HS-27A (cell line): ENCODE results near the gene MYCBPAP.

Experiments used
- DNase-seq: peaks from one replicate; pipeline ENCODE4 v3.0.0-alpha.2; 2012; ENCODE audit warnings: low read depth, missing footprints

Gene MYCBPAP

GRCh38 chr17:50551884-50552283, 43.6 kb downstream of the MYCBPAP start:
- DNase-seq, result no peak

DNA sequence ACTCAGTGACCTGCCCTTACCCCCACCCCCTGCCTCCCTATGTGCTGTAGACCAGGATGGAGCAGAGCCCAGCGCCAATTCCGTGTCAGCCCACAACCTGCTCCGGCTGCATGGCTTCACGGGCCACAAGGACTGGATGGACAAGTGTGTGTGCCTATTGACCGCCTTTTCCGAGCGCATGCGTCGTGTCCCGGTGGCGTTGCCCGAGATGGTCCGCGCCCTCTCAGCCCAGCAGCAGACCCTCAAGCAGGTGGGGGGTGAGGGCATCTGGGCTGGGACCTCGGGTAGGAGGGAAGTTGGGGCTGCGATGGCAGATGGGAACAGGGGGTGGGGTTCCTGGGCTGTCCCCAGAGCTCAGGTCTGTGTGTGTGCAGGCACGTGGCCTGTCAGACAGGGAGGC, 46.0 kb downstream of the MYCBPAP start:
- no peak for DNase-seq

DNA sequence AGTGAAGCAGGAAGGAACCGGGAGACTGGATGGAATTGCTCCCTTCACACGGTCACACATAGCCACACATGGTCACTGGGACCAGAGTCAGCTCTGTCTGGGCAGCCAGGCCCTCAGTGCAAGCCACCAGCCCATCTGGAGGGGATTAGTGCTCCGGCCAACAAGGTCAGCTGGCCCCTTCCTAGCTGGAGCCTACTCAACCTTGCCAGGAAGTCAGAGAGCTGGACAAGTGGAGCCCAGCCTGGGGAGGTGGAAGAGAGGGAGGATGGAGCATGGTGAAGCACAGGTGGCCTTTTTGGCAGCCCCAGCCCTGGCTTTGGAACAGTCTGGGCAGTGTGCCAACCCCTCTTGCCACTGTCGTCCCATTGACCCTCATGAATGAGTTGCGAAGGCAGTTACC, 48.6 kb downstream of the MYCBPAP start:
- DNase-seq, result no peak

- DNase-seq, result no peak
Measured at GRCh38 chr17:50557630-50558029, 49.4 kb downstream of the MYCBPAP start.

GRCh38 chr17:50558091-50558490, 49.9 kb downstream of the MYCBPAP start:
- DNase-seq, result no peak

DNA sequence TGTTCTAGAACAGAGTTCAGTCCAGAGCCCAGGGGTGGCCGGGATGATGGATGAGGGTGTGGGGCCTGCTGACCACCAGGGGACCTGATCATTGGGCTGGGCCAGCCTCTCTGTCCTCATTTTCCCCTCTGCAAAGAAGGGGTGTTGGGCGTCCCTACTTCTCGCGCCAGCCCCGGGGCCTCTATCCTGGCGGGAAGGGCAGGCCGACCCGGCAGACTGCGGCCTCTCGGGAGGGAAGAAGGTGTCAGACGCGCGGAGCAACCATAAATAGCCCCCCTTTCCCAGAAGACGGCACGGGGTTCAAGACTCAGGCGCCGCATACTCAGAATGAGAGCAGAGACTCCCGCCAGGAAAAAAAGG, 50.3 kb downstream of the MYCBPAP start:
- no peak for DNase-seq

DNA sequence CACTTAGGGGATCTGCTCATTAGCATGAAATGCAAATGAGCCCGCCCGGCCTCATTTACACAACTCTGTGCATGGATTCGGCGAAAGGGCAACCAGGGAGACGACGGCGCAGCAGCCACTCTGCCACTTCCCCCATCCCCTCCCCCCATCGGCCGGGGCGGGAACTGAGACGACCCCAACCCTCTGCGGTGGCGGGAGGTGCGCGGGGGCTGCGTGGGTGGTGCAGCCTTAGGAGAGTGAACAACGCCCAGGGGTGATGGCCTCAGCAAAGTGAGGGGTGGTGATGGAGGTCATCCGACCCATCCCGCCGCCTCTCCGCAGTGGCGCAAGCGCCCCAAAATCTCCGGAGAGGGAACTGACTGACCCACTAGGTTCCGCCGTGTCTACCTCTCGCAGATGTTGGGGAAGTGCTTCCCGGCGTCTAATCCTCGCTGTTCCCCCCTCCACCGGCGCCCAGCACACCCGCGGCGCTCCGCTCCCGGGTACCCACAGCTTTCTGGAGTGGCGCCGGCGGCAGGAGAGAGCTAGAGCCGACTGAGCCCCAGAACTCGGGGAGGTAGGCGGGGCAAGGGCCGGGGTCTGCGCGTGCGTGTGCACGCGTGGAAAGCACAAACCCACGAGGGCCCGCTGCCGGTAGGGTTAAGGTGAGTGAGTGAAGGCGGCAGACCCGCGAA, 50.8 kb downstream of the MYCBPAP start:
- no peak for DNase-seq

GRCh38 chr17:50559674-50560184, 51.5 kb downstream of the MYCBPAP start:
- no peak for DNase-seq

- DNase-seq, result peak; percentile 27
Measured at GRCh38 chr17:50560185-50560824, 52.1 kb downstream of the MYCBPAP start, which contains the start of gene CACNA1G. Gene CACNA1G, plus strand, starts transcription at chr17:50560715. Its CDS starts 745 bp downstream, at chr17:50561460.

GRCh38 chr17:50560931-50561745, 52.9 kb downstream of the MYCBPAP start:
- no peak for DNase-seq

- DNase-seq, result no peak
Measured at GRCh38 chr17:50561746-50562141, 53.5 kb downstream of the MYCBPAP start.

DNA sequence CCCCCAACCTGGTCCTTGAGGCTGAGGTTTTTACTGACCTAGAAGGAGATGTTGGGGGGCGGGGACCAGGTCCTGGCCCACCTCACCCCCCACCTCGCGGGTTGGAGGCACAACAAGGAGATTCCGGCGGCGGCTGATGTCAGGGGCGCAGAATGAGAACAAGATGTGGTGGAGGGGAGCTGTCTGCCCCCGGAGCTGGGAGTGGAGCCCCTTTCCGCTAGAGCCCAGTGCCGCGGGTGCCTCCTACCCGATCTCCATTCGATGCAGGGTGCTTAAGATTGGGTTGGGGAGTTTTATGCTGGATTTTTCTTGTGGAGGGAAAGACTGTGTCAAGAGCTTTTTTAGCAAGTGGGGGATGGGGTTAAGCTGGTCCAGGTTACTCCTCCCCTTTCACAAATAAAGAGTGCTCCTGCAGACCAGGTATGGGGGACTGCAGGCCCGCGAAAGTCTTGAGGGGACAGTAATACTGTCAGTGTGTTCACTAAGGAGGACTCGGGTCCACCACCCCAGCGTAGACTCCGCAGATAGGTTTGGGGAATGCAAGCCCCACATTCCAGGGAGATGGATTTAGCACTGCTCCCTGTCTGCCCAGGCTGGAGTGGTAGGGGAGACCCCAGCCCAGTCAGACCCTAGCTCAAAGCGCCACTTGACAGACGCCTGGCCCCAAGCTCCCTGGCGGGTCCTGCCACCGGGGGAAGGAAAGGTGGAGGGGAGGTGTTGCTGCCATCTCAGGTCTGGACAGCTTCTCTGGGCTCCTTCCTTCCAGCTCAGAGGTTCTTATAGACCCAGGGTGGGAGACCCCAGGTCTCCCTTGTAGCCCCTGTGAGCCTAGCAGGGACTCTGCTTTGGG, 54.2 kb downstream of the MYCBPAP start:
- DNase-seq, result no peak

DNA sequence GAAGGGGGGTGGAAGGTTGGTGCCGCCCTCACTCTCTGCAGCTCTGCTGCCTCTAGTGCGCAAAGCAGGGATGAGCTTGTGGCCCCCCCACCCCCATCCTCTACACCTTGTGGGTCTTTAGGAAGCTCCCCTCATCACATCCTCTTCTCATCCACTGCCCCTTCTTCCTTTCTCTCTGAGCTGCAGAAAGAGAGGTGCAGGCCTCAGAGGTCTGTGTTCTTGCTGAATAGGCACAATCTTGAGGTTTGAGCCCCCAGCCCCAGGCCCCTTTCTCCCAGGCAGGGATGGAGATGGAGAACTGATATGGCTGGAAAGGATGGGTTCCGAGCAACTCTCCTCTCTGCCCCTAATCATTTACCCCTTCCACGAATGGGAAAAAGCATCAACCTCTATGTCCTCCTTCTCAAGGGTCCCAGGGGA, 54.9 kb downstream of the MYCBPAP start:
- no peak for DNase-seq

- DNase-seq, result no peak
Measured at GRCh38 chr17:50564916-50565315, 56.7 kb downstream of the MYCBPAP start.

DNA sequence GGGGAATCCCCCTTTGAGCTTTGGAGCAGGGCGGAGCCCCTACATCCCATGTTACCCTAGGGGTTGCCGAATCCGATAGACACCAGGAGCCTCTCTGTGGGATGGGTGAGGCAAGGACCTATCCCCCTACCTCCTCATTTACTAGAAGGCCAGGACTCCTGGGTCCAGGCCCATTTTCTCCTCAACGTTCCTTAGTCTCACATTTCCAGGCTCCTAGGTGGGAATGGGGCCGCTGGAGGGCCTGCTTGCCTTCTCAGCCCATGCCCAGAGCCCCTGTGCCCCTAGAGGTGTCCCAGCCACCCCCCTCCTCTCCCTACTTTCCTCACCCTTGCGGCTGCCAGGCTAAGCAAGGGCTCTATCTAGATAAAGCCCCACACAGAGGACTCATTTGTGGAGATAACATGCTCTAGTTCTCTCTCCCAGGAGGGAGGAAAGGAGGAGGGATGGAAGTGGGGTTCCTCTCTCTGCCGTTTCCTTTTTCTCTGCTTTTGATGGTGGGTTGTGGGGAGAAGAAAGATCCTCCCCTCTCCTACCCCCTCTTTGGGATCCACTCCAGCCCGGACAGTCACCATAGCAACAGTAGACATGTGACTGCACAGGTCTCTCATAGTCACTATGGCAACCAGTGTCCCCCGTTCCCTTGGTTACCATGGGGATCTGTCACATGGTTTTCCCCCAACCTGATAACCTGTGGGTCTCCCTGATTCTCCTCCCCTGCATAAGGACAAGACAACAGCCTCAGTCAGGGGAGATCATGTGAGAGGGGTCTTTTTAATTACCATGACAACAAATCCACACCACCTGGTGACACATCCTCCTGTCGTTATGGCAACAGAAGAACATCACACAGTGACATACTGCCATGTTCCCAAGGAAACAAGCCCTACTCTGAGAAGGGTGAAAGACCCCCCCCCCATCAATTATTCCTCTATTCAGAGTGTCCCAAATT, 57.4 kb downstream of the MYCBPAP start:
- no peak for DNase-seq

DNA sequence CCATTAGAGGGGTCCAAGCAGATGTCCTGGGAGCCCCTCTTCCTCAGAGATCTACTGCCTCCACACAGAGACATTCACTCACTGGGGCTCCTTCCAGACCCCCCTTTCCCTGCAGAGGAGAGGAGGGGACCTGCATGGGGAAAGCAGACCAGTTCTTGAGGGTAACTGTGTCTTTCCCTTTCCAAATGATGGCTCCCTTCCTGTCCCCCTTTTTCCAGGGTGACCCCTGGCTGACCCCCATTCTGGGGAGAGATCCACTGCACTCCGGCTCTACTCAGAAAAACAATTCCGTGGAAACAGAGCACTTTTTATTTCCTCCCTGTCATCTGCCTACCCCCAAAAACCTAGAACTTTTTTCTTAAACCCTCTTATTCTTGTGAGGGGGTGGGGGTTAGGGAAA, 58.6 kb downstream of the MYCBPAP start:
- DNase-seq, result no peak

- no peak for DNase-seq
Measured at GRCh38 chr17:50568659-50569058, 60.4 kb downstream of the MYCBPAP start.

- DNase-seq, result no peak
Measured at GRCh38 chr17:50569592-50569991, 61.4 kb downstream of the MYCBPAP start.

GRCh38 chr17:50570032-50570431, 61.8 kb downstream of the MYCBPAP start:
- DNase-seq, result no peak

- DNase-seq, result no peak
Measured at GRCh38 chr17:50570528-50570927, 62.3 kb downstream of the MYCBPAP start.

DNA sequence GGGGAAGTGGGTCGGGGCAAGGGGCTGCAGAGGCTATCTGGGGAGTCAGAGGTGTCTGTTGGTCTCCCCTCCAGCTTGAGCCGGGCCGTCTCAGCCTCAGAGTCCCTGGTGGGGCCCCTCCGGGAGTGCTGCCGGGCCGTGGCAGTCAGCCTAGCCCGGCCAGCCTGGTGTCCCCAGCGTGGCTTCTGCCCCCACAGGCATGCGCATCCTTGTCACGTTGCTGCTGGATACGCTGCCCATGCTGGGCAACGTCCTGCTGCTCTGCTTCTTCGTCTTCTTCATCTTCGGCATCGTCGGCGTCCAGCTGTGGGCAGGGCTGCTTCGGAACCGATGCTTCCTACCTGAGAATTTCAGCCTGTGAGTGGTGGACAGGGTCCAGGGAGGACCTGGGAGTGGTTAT, 63.4 kb downstream of the MYCBPAP start:
- DNase-seq, result no peak
